Skeletal muscle tissue (tissue), 4 donors: Measurements from ENCODE around the gene KLF2. TPM values are rescaled to one million over a fixed set of nuclear protein-coding genes. Genes with fewer than 3 reads are reported as not detected.

ENCODE experiments used
- H3K27ac ChIP-seq: one replicate; pipeline ENCODE4 v1.7.0; 2013; ENCODE audit warnings: mild to moderate bottlenecking, low read depth, low read length, inconsistent platforms
- H3K27me3 ChIP-seq, 3 donors: one replicate each; pipeline ENCODE4 v1.7.0; 2013; ENCODE audit warnings: low read length in 3 of 3; ENCODE audit not compliant: control insufficient read depth in 3 of 3, insufficient read depth in 3 of 3
- H3K36me3 ChIP-seq, 3 donors: one replicate each; pipeline ENCODE4 v1.7.0; 2013; ENCODE audit warnings: low read length in 3 of 3; ENCODE audit not compliant: control insufficient read depth in 3 of 3, insufficient read depth in 3 of 3
- H3K4me1 ChIP-seq, 3 donors: one replicate each; pipeline ENCODE4 v1.7.0; 2013; ENCODE audit warnings: low read length in 3 of 3, mild to moderate bottlenecking in 3 of 3; ENCODE audit not compliant: control insufficient read depth in 3 of 3, insufficient read depth in 3 of 3
- H3K4me3 ChIP-seq, 3 donors: one replicate each; pipeline ENCODE4 v1.7.0; 2013; ENCODE audit warnings: low read length in 3 of 3
- H3K9ac ChIP-seq, 3 donors: one replicate each; pipeline ENCODE4 v1.7.0; 2013; ENCODE audit warnings: low read length in 3 of 3, mild to moderate bottlenecking in 3 of 3, moderate library complexity in 2 of 3, low read depth in 1 of 3
- H3K9me3 ChIP-seq, 3 donors: one replicate each; pipeline ENCODE4 v1.7.0; 2013; ENCODE audit warnings: low read length in 3 of 3; ENCODE audit not compliant: control insufficient read depth in 3 of 3
- total RNA-seq: library from RNA; depleted of rRNA; stranded (reverse); fragments of >200 nt; gene quantifications from one replicate; pipeline ENCODE4 v1.2.3, GENCODE V29; 2014
- donor health status: Osteomylitis.

KLF2 gene
- total RNA-seq, 1 donor from 2014 or later = 14.1 TPM

DNA sequence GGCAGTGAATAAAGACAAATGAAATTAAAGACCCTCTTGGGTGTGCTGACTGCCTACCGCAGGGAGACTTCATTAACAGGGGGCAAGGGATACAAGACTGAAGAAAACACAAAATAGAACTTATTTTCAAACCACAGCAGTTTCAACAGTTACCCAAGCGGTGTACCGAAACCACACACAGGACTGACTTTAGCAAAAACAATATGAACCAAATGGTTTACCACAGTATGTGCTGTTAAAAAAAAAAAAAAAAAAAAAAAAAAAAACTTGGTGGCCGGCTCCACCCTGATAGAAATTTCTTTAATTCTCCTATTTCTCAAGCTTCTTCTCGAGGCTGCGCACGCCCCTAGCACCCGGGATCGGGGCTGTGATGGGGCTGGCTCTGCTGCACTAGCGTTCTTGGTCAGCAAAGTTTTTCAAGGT is 42.6 kb downstream of the KLF2 start:
- Histone ChIP-seq H3K27ac (peak overlapping the region; percentile 49), H3K4me1 (peaks cover 12 to 43% (median 30%) of the 10 kb centered on the region in 3 donors), H3K9ac (no peak overlapping the region), H3K9me3 (no peaks in the 10 kb centered on the region), H3K36me3 (peaks cover 0 to 11% (median 9%) of the 10 kb centered on the region in 3 donors), H3K4me3 (no peak overlapping the region), H3K27me3 (no peaks in the 10 kb centered on the region)

DNA sequence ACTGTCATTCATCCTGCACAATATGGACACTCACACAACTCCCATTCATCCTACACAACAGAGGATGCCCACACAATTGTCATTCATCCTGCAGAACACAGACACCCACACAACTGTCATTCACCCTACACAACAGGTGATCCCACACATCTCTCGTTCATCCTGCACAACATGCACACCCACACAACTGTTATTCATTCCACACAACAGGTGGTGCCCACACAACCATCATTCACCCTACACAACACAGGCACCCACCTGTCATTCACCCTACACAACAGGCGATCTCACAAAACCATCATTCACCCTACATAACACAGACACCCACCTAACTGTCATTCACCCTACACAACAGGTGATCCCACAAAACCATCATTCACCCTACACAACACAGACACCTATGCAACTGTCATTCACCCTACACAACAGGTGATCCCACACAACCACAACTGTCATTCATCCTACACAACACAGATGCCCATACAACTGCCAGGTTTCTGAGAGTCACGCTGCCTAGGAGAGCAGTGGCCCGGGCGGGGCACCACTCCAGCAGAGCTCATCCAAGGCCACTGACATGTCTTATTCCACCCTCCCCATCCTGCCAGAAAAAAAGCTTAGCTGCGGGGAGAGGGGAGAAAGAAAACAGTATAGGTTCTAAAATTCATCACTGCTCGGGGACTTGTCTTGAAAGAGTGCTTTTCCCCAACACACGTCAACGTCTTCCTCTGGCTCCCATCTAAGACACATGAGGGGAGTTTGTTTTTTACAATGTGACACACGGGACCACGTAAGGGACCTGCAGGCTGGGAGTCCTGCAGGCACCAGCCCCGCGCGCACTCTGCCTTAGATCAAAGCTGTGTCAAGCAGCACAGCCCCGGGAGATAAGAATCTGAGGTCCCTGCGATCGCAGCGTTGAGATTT is 44.0 kb downstream of the KLF2 start:
- no peak overlapping the region for H3K4me3 ChIP-seq
- peaks cover 0 to 14% (median 14%) of the 10 kb centered on the region in 3 donors for H3K36me3 ChIP-seq
- no peaks in the 10 kb centered on the region for H3K9me3 ChIP-seq
- H3K9ac ChIP-seq = no peak overlapping the region
- H3K4me1 ChIP-seq = peaks cover 21 to 55% (median 41%) of the 10 kb centered on the region in 3 donors
- no peak overlapping the region for H3K27ac ChIP-seq
- no peaks in the 10 kb centered on the region for H3K27me3 ChIP-seq

DNA sequence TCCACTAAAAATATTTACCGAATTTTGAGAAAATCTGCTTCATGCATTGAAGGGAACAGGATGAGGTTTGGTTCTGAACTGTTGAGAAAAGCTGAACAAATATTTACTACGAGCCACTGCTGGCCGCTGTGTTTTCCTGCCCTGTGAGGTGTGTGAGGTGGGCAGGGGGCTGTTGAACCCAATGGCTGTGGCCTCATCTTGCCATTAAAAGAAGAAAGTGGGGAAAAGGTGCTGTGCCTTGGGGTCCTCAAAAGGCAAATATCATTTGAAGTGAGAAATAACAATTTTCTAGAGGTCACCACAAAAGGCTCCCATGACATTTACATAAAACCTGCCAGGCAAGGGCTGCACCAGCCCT is 44.7 kb downstream of the KLF2 start:
- no peak overlapping the region for H3K4me3 ChIP-seq
- no peaks in the 10 kb centered on the region for H3K27me3 ChIP-seq
- peaks cover 3 to 18% (median 17%) of the 10 kb centered on the region in 3 donors for H3K36me3 ChIP-seq
- H3K9me3 ChIP-seq = no peaks in the 10 kb centered on the region
- no peak overlapping the region for H3K27ac ChIP-seq
- H3K9ac ChIP-seq = no peak overlapping the region
- peaks cover 26 to 61% (median 45%) of the 10 kb centered on the region in 3 donors for H3K4me1 ChIP-seq

DNA sequence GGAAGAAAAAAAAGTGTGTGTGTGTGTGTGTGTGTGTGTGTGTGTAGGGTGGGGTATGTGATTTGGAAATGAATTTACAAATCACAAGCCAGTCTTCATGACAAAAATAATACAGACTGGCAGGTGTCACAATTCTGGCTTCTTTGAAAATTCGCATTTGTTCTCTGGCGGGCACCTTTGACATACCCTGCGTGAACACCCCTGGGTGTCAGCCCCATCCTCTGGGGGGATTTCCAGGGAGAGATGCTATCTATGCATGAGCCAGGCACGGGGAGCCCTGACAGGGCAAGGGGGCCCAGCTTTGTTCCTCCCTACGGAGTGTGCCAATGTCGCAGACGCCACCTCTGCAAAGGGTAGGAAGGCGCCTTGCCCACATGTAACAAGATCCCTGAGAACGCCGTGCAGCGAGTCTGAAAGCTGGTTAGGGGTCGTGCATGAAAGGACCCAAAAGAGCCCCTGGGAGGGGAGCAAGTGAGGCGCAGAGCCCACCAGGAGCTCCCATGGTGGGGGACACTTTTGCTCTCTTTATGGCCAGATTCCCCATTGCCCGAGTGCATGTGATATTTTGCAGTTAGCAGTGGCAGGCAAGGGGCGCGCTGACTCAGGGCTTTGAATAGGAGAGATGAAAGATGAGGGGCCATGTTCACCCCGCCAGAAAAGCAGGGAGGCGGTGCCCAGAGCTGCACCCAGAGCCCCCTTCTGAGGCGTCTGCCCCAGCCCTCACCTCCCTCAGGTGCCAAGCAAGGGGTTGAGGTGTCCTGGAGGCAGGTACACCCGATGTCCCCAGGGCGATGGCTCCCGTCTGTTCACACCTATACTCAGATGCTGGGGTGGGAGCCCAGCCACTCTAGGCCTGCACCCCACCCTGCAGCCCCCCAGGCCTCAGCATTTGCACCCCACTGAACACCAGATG is 45.3 kb downstream of the KLF2 start:
- Histone ChIP-seq H3K4me1 (peaks cover 31 to 68% (median 45%) of the 10 kb centered on the region in 3 donors), H3K36me3 (peaks cover 9 to 25% (median 23%) of the 10 kb centered on the region in 3 donors), H3K9ac (no peak overlapping the region), H3K27ac (no peak overlapping the region), H3K4me3 (no peak overlapping the region), H3K9me3 (no peaks in the 10 kb centered on the region), H3K27me3 (no peaks in the 10 kb centered on the region)

DNA sequence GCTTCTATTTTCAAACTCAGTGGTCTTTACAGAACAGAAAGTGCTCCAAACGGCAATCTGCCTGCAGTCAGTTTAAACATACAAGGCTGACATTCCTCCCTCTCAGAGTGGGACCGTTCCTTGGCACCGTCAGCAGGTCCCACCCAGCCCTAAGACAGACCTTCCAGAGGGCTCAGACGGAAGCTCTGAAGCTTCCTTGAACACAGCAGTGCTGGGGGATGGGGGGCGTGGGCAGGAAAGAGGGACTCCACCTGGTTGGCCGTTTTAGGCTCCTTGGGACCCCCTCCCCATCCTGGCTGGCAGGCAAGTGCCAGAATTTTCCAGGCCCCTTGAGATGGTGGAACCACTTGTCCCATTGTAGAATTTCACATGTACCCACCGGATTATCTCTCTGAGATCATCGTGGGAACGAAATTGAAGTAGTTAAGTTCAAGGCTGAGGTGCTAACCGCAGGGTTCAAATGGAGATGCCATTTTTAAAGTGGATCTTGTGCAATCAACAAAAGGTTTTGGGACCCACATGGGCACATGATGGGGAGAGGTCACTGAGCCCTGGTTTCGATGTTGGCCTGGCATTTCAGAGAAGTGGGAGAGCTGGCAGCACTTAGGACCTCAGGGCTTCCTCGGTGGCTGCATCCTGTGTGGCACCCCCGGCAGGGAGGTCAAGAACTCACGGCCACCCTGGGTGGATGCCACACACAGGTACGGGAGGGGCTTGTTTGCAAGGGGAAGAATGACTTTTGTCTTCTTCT is 46.2 kb downstream of the KLF2 start:
- Histone ChIP-seq H3K4me3 (no peak overlapping the region), H3K4me1 (peaks cover 30 to 69% (median 42%) of the 10 kb centered on the region in 3 donors), H3K27me3 (no peaks in the 10 kb centered on the region), H3K36me3 (peaks cover 18 to 32% (median 30%) of the 10 kb centered on the region in 3 donors), H3K27ac (no peak overlapping the region), H3K9ac (no peak overlapping the region), H3K9me3 (no peaks in the 10 kb centered on the region)

DNA sequence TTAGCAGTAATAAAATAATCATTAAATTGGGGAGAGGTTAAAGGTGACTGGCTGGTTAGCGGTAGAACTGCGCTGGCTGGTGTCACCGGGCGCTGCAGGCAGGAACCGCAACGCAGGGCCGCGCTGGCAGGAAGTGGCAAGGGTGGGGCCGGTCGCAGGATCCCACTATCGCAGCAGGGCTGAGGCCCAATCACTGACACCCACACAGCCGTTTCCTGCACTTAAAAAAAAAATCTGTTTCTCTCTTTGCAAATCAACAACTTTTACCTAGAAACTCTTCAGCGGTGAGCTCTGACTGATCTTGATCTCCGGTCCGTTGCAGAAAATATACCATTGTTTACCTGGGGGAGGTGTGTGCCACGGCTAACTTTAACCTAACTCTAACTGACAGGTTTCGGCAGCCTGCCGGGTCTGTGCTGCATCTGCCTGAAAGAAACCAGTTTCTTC is 46.9 kb downstream of the KLF2 start:
- H3K9ac ChIP-seq = no peak overlapping the region
- H3K27ac ChIP-seq = no peak overlapping the region
- peaks cover 24 to 37% (median 35%) of the 10 kb centered on the region in 3 donors for H3K36me3 ChIP-seq
- H3K27me3 ChIP-seq = no peaks in the 10 kb centered on the region
- H3K4me1 ChIP-seq = peaks cover 27 to 64% (median 35%) of the 10 kb centered on the region in 3 donors
- H3K9me3 ChIP-seq = no peaks in the 10 kb centered on the region
- no peak overlapping the region for H3K4me3 ChIP-seq

DNA sequence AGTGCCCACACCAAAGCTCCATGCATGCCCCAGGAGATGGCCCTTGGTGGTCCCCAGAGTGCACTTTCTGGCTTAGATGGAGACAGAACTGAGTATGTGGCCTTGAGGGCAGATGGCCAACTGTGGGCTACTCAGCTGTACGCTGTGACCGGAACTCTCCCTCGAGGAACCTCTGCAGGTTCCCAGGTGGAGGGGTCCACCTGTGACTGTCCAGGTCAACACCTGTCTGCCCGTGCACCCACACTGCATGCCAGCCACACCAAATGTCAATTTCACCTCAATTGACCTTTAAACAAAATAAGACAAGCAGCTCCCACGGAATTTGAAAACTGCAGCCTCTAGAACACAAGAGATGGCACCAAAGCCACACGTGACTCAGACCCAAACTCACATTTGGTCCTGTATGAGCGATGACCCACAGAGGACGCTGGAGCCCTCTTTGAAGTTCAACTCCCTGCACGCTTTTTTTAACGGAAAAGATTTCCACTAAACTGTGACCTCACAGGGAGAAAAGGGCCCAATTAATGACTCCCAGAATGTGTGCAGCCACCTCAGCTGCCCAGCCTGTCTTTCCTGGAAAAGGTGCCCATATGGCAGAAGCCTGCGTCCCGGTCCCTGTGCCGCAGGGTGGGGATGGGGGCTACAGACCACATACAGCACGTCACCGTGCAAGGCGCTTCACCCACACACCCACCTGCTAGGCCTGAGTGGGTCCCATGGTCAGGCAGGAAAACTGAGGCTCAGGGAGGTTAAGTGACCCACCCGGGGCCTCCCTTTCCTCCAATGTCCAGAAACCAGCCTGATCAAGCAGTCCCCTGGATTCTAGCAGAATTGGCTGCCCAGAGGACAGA is 47.7 kb downstream of the KLF2 start:
- H3K36me3 ChIP-seq = peaks cover 27 to 43% (median 40%) of the 10 kb centered on the region in 3 donors
- peak overlapping the region in 1 of 3 donors; percentile 45 for H3K9ac ChIP-seq
- H3K4me1 ChIP-seq = peaks cover 27 to 62% (median 34%) of the 10 kb centered on the region in 3 donors
- no peaks in the 10 kb centered on the region for H3K9me3 ChIP-seq
- no peaks in the 10 kb centered on the region for H3K27me3 ChIP-seq
- H3K4me3 ChIP-seq = no peak overlapping the region
- H3K27ac ChIP-seq = peak overlapping the region; percentile 59

DNA sequence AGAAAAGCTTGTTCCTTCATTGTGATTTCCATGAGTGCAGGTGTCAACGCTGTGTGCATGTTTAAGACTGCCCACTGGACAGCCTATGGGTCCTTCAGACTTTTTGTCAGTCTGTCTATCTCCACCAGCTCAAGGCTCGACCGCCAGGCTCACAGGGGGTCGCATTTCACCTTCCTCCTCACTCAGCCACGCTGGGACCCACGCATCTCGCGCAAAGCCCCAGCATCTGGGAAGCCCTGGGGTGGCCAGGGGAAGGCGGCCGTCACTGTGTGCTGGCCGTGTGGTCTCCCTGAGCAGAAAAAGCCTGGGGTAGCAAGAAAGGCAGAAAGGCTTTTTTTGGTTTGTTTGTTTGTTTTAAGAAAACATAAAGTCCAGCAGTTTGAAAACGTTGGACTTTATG is 48.5 kb downstream of the KLF2 start:
- peak overlapping the region; percentile 59 for H3K27ac ChIP-seq

More for the DNA sequence above, 48.5 kb downstream of the KLF2 start:
- Histone ChIP-seq H3K9me3 (no peaks in the 10 kb centered on the region), H3K9ac (peak overlapping the region in 1 of 3 donors; percentile 45), H3K4me1 (peaks cover 27 to 69% (median 42%) of the 10 kb centered on the region in 3 donors), H3K36me3 (peaks cover 28 to 45% (median 41%) of the 10 kb centered on the region in 3 donors), H3K4me3 (no peak overlapping the region), H3K27me3 (no peaks in the 10 kb centered on the region)
